HEK293 (cell line): Measurements from ENCODE around the gene MPPED1.
A peak's percentile ranks its signal among the peaks of the same experiment; 100 is the strongest.

ENCODE experiments used
- ELK4 ChIP-seq: IDR thresholded peaks from 2 replicates; pipeline ENCODE4 v1.6.1; 2011; ENCODE audit warnings: mild to moderate bottlenecking, low read depth, low read length, borderline replicate concordance
- GLIS1 ChIP-seq: fragments of 450-650 bp; formaldehyde crosslinking; IDR thresholded peaks from 2 replicates; pipeline ENCODE4 v1.5.1; 2016; ENCODE audit warnings: missing biosample characterization, missing genetic modification characterization
- HOXA7 ChIP-seq: sonication (generic); formaldehyde crosslinking; IDR thresholded peaks from 2 replicates; pipeline ENCODE4 v1.8.1; 2022; ENCODE audit warnings: missing genetic modification reagents, borderline replicate concordance
- HOXD13 ChIP-seq: sonication (generic); formaldehyde crosslinking; IDR thresholded peaks from 2 replicates; pipeline ENCODE4 v1.8.0; 2022; ENCODE audit warnings: missing genetic modification reagents, borderline replicate concordance
- OSR2 ChIP-seq: fragments of 450-650 bp; formaldehyde crosslinking; IDR thresholded peaks from 2 replicates; pipeline ENCODE4 v1.5.1; 2016; ENCODE audit warnings: missing biosample characterization, missing genetic modification characterization
- RBAK ChIP-seq: fragments of 450-650 bp; formaldehyde crosslinking; IDR thresholded peaks from 2 replicates; pipeline ENCODE4 v1.5.1; 2016; ENCODE audit warnings: missing biosample characterization, missing genetic modification characterization
- SCRT2 ChIP-seq: fragments of 450-650 bp; formaldehyde crosslinking; IDR thresholded peaks from 2 replicates; pipeline ENCODE4 v1.5.1; 2016; ENCODE audit warnings: missing biosample characterization, missing genetic modification characterization
- SP2 ChIP-seq: fragments of 450-650 bp; formaldehyde crosslinking; IDR thresholded peaks from 2 replicates; pipeline ENCODE4 v1.5.1; 2016; ENCODE audit warnings: missing biosample characterization, missing genetic modification characterization
- TRIM28 ChIP-seq: IDR thresholded peaks from 2 replicates; pipeline ENCODE4 v1.6.1; 2011; ENCODE audit warnings: low read length, control low read depth, borderline replicate concordance
- YY2 ChIP-seq: fragments of 450-650 bp; formaldehyde crosslinking; IDR thresholded peaks from 2 replicates; pipeline ENCODE4 v1.5.1; 2016; ENCODE audit warnings: missing biosample characterization, missing genetic modification characterization
- ZBTB1 ChIP-seq: fragments of 450-650 bp; formaldehyde crosslinking; IDR thresholded peaks from 2 replicates; pipeline ENCODE4 v1.5.1; 2016; ENCODE audit warnings: missing biosample characterization, missing genetic modification characterization
- ZBTB17 ChIP-seq: fragments of 450-650 bp; formaldehyde crosslinking; IDR thresholded peaks from 2 replicates; pipeline ENCODE4 v1.5.1; 2016; ENCODE audit warnings: missing biosample characterization, missing genetic modification characterization
- ZEB2 ChIP-seq: fragments of 450-650 bp; formaldehyde crosslinking; IDR thresholded peaks from 2 replicates; pipeline ENCODE4 v1.5.1; 2016; ENCODE audit warnings: missing biosample characterization, missing genetic modification characterization
- ZNF112 ChIP-seq: fragments of 450-650 bp; formaldehyde crosslinking; IDR thresholded peaks from 2 replicates; pipeline ENCODE4 v1.5.0; 2017; ENCODE audit warnings: missing biosample characterization, missing genetic modification characterization
- ZNF114 ChIP-seq: fragments of 450-650 bp; formaldehyde crosslinking; IDR thresholded peaks from 2 replicates; pipeline ENCODE4 v1.5.0; 2017; ENCODE audit warnings: missing biosample characterization, missing genetic modification characterization
- ZNF132 ChIP-seq: fragments of 450-650 bp; formaldehyde crosslinking; IDR thresholded peaks from 2 replicates; pipeline ENCODE4 v1.5.1; 2017; ENCODE audit warnings: missing biosample characterization, missing genetic modification characterization, borderline replicate concordance
- ZNF140 ChIP-seq: fragments of 450-650 bp; formaldehyde crosslinking; IDR thresholded peaks from 2 replicates; pipeline ENCODE4 v1.5.1; 2016; ENCODE audit warnings: missing biosample characterization, missing genetic modification characterization
- ZNF148 ChIP-seq: fragments of 450-650 bp; formaldehyde crosslinking; IDR thresholded peaks from 2 replicates; pipeline ENCODE4 v1.5.0; 2017; ENCODE audit warnings: missing biosample characterization, missing genetic modification characterization, borderline replicate concordance
- ZNF174 ChIP-seq: fragments of 450-650 bp; formaldehyde crosslinking; IDR thresholded peaks from 2 replicates; pipeline ENCODE4 v1.5.0; 2017; ENCODE audit warnings: missing biosample characterization, mild to moderate bottlenecking, missing genetic modification characterization
- ZNF2 ChIP-seq: fragments of 450-650 bp; formaldehyde crosslinking; IDR thresholded peaks from 2 replicates; pipeline ENCODE4 v1.5.1; 2016; ENCODE audit warnings: missing biosample characterization, missing genetic modification characterization
- ZNF23 ChIP-seq: fragments of 450-650 bp; formaldehyde crosslinking; IDR thresholded peaks from 2 replicates; pipeline ENCODE4 v1.5.1; 2016; ENCODE audit warnings: missing biosample characterization, missing genetic modification characterization, borderline replicate concordance
- ZNF24 ChIP-seq: fragments of 450-650 bp; formaldehyde crosslinking; IDR thresholded peaks from 2 replicates; pipeline ENCODE4 v1.5.1; 2016; ENCODE audit warnings: missing biosample characterization, missing genetic modification characterization
- ZNF274 ChIP-seq, 2 experiments: fragments of 200-500 bp in 1 of 2; fragments of 450-650 bp in 1 of 2; sonication (Bioruptor generic) in 1 of 2; formaldehyde crosslinking in 1 of 2; IDR thresholded peaks; 2 replicates each; pipeline versions ENCODE4 v1.5.1 to v1.6.1; 2014 to 2016; ENCODE audit warnings: borderline replicate concordance in 1 of 2, inconsistent platforms in 1 of 2, low read length in 1 of 2, missing biosample characterization in 1 of 2, missing genetic modification characterization in 1 of 2
- ZNF311 ChIP-seq: fragments of 450-650 bp; formaldehyde crosslinking; IDR thresholded peaks from 2 replicates; pipeline ENCODE4 v1.5.1; 2017; ENCODE audit warnings: missing biosample characterization, missing genetic modification characterization, borderline replicate concordance
- ZNF341 ChIP-seq: fragments of 450-650 bp; formaldehyde crosslinking; IDR thresholded peaks from 2 replicates; pipeline ENCODE4; 2016; ENCODE audit warnings: low read depth, missing biosample characterization, missing genetic modification characterization
- ZNF423 ChIP-seq: fragments of 450-650 bp; formaldehyde crosslinking; IDR thresholded peaks from 2 replicates; pipeline ENCODE4 v1.5.1; 2016; ENCODE audit warnings: missing biosample characterization, missing genetic modification characterization
- ZNF433 ChIP-seq: fragments of 450-650 bp; formaldehyde crosslinking; IDR thresholded peaks from 2 replicates; pipeline ENCODE4 v1.5.1; 2016; ENCODE audit warnings: missing biosample characterization, missing genetic modification characterization, low read depth
- ZNF514 ChIP-seq: fragments of 450-650 bp; formaldehyde crosslinking; IDR thresholded peaks from 2 replicates; pipeline ENCODE4 v1.5.1; 2016; ENCODE audit warnings: missing biosample characterization, missing genetic modification characterization
- ZNF529 ChIP-seq: fragments of 450-650 bp; formaldehyde crosslinking; IDR thresholded peaks from 2 replicates; pipeline ENCODE4 v1.5.1; 2017; ENCODE audit warnings: missing genetic modification characterization, missing biosample characterization; ENCODE audit not compliant: insufficient replicate concordance
- ZNF560 ChIP-seq: fragments of 450-650 bp; formaldehyde crosslinking; IDR thresholded peaks from 2 replicates; pipeline ENCODE4 v1.5.1; 2017; ENCODE audit warnings: missing biosample characterization, missing genetic modification characterization, borderline replicate concordance
- ZNF660 ChIP-seq: fragments of 450-650 bp; IDR thresholded peaks from 2 replicates; pipeline ENCODE4 v1.5.1; 2018; ENCODE audit warnings: missing biosample characterization, mild to moderate bottlenecking, missing genetic modification characterization
- ZNF792 ChIP-seq: fragments of 450-650 bp; formaldehyde crosslinking; IDR thresholded peaks from 2 replicates; pipeline ENCODE4 v1.5.1; 2016; ENCODE audit warnings: missing biosample characterization, missing genetic modification characterization
- TF ChIP-seq, protein P1 (sequence below): fragments of 450-650 bp; IDR thresholded peaks from 2 replicates; pipeline ENCODE4 v1.5.1; 2018; ENCODE audit warnings: missing biosample characterization, missing genetic modification characterization
- TF ChIP-seq, protein P2 (sequence below): fragments of 450-650 bp; formaldehyde crosslinking; IDR thresholded peaks from 2 replicates; pipeline ENCODE4 v1.5.1; 2016; ENCODE audit warnings: missing biosample characterization, missing genetic modification characterization
- TF ChIP-seq, protein P3 (sequence below): fragments of 450-650 bp; formaldehyde crosslinking; IDR thresholded peaks from 2 replicates; pipeline ENCODE4 v1.5.1; 2017; ENCODE audit warnings: missing biosample characterization, missing genetic modification characterization

The MPPED1 gene

DNA sequence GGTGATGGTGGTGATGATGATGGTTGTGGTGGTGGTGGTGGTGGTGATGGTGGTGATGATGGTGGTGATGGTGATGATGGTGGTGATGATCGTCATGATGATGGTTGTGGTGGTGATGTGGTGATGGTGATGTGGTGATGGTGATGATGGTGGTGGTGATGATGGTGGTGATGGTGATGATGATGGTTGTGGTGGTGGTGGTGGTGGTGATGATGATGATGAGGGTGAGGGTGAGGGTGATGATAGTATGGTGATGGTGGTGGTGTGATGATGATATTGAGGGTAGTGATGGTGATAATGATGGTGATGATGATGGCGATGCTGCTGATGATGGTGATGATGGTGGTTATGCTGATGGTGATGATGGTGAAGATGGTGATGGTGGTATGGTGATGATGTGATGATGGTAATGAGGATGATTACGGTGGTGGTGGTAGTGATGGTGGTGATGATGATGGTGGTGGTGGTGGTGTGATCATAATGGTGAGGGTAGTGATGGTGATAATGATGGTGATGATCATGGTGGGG, 63.8 kb downstream of the MPPED1 start (continued):
- TF ChIP-seq ZNF792 (tag by site-specific recombination): no peak
- TF ChIP-seq OSR2: no peak
- TF ChIP-seq YY2 (tag by site-specific recombination): peak; percentile 29; the same call in 1 of the 2 replicates
- no peak for TF ChIP-seq ELK4
- TF ChIP-seq TRIM28: no peak
- TF ChIP-seq ZNF24 (tag by site-specific recombination): no peak
- no peak for TF ChIP-seq ZNF514
- no peak for TF ChIP-seq ZNF660 (tag by site-specific recombination)
- TF ChIP-seq ZNF311 (tag by site-specific recombination): peak; percentile 90; the same call in 1 of the 2 replicates
- no peak for TF ChIP-seq ZNF2 (tag by site-specific recombination)
- TF ChIP-seq GLIS1 (tag by site-specific recombination): no peak
- no peak for TF ChIP-seq ZNF423
- TF ChIP-seq ZNF341: no peak
- TF ChIP-seq ZNF560 (tag by site-specific recombination): no peak
- no peak for TF ChIP-seq ZNF433
- TF ChIP-seq ZNF174 (tag by site-specific recombination): no peak
- no peak for TF ChIP-seq ZNF529 (tag by site-specific recombination)
- TF ChIP-seq, protein P1, sequence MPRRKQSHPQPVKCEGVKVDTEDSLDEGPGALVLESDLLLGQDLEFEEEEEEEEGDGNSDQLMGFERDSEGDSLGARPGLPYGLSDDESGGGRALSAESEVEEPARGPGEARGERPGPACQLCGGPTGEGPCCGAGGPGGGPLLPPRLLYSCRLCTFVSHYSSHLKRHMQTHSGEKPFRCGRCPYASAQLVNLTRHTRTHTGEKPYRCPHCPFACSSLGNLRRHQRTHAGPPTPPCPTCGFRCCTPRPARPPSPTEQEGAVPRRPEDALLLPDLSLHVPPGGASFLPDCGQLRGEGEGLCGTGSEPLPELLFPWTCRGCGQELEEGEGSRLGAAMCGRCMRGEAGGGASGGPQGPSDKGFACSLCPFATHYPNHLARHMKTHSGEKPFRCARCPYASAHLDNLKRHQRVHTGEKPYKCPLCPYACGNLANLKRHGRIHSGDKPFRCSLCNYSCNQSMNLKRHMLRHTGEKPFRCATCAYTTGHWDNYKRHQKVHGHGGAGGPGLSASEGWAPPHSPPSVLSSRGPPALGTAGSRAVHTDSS (tag by site-specific recombination): peak; percentile 95
- no peak for TF ChIP-seq ZNF23 (tag by site-specific recombination)
- 0 out of 2 replicates have a peak, but pooled peaks have one; percentile 52 for TF ChIP-seq ZNF114 (tag by site-specific recombination)
- no peak for TF ChIP-seq ZBTB17 (tag by site-specific recombination)
- no peak for TF ChIP-seq HOXA7 (CRISPR knock-in tag)
- TF ChIP-seq ZNF274 (IDR thresholded peaks at IDR 0.05; ENCODE audit: low read length): no peak
- peak; percentile 60; the same call in 1 of the 2 replicates for TF ChIP-seq ZNF274 (tag by site-specific recombination; IDR thresholded peaks at IDR 0.05; ENCODE audit: borderline replicate concordance)
- TF ChIP-seq SP2: no peak
- no peak for TF ChIP-seq ZEB2 (tag by site-specific recombination)
- TF ChIP-seq ZNF148 (tag by site-specific recombination): peak; percentile 85
- no peak; the same call in 1 of the 2 replicates for TF ChIP-seq ZNF140 (tag by site-specific recombination)
- no peak for TF ChIP-seq HOXD13 (CRISPR knock-in tag)
- no peak for TF ChIP-seq RBAK (tag by site-specific recombination)
- TF ChIP-seq, protein P2, sequence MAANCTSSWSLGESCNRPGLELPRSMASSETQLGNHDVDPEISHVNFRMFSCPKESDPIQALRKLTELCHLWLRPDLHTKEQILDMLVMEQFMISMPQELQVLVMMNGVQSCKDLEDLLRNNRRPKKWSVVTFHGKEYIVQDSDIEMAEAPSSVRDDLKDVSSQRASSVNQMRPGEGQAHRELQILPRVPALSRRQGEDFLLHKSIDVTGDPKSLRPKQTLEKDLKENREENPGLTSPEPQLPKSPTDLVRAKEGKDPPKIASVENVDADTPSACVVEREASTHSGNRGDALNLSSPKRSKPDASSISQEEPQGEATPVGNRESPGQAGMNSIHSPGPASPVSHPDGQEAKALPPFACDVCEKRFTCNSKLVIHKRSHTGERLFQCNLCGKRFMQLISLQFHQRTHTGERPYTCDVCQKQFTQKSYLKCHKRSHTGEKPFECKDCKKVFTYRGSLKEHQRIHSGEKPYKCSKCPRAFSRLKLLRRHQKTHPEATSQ (tag by site-specific recombination): no peak
- TF ChIP-seq ZNF132 (tag by site-specific recombination): no peak
- no peak for TF ChIP-seq ZBTB1
- no peak for TF ChIP-seq SCRT2
- TF ChIP-seq, protein P3, sequence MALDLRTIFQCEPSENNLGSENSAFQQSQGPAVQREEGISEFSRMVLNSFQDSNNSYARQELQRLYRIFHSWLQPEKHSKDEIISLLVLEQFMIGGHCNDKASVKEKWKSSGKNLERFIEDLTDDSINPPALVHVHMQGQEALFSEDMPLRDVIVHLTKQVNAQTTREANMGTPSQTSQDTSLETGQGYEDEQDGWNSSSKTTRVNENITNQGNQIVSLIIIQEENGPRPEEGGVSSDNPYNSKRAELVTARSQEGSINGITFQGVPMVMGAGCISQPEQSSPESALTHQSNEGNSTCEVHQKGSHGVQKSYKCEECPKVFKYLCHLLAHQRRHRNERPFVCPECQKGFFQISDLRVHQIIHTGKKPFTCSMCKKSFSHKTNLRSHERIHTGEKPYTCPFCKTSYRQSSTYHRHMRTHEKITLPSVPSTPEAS (tag by site-specific recombination): no peak
- no peak for TF ChIP-seq ZNF112 (tag by site-specific recombination)
